HUES6 (cell line): ENCODE data around the gene AASDH.

ENCODE experiments used
- H3K27ac ChIP-seq: 2 replicates; pipeline ENCODE4 v1.7.0; 2013; ENCODE audit warnings: low read depth, mild to moderate bottlenecking, low read length, inconsistent platforms
- H3K27me3 ChIP-seq: 2 replicates; pipeline ENCODE4 v1.6.1; 2013; ENCODE audit warnings: low read length; ENCODE audit not compliant: control insufficient read depth, insufficient read depth
- H3K36me3 ChIP-seq: 2 replicates; pipeline ENCODE4 v1.6.1; 2013; ENCODE audit warnings: low read length; ENCODE audit not compliant: control insufficient read depth, insufficient read depth
- H3K4me1 ChIP-seq: 2 replicates; pipeline ENCODE4 v1.6.1; 2013; ENCODE audit warnings: low read length; ENCODE audit not compliant: control insufficient read depth, insufficient read depth
- H3K4me3 ChIP-seq: 2 replicates; pipeline ENCODE4 v1.5.1; 2013; ENCODE audit warnings: low read depth, low read length
- H3K9ac ChIP-seq: one replicate; pipeline ENCODE4 v1.6.1; 2013; ENCODE audit warnings: mild to moderate bottlenecking, low read length
- H3K9me3 ChIP-seq: 2 replicates; pipeline ENCODE4 v1.6.1; 2013; ENCODE audit warnings: low read depth, low read length; ENCODE audit not compliant: control insufficient read depth, insufficient read depth

Gene AASDH

GRCh38 chr4:56307423-56307822 is 79.9 kb downstream of the AASDH start:
- Histone ChIP-seq H3K27me3 (no peaks in the 10 kb centered on the region), H3K9me3 (no peaks in the 10 kb centered on the region), H3K4me3 (no peak overlapping the region), H3K36me3 (peaks cover 2% of the 10 kb centered on the region; the same call in 1 of the 2 replicates), H3K9ac (no peak overlapping the region), H3K27ac (no peak overlapping the region), H3K4me1 (no peaks in the 10 kb centered on the region; the same call in 1 of the 2 replicates)

GRCh38 chr4:56305390-56305789 is 81.9 kb downstream of the AASDH start:
- no peak overlapping the region for H3K4me3 ChIP-seq
- no peak overlapping the region for H3K9ac ChIP-seq
- H3K27me3 ChIP-seq = no peaks in the 10 kb centered on the region
- H3K27ac ChIP-seq = no peak overlapping the region
- H3K9me3 ChIP-seq = no peaks in the 10 kb centered on the region
- peaks cover 2% of the 10 kb centered on the region; the same call in 1 of the 2 replicates for H3K36me3 ChIP-seq
- H3K4me1 ChIP-seq = no peaks in the 10 kb centered on the region; the same call in 1 of the 2 replicates

DNA sequence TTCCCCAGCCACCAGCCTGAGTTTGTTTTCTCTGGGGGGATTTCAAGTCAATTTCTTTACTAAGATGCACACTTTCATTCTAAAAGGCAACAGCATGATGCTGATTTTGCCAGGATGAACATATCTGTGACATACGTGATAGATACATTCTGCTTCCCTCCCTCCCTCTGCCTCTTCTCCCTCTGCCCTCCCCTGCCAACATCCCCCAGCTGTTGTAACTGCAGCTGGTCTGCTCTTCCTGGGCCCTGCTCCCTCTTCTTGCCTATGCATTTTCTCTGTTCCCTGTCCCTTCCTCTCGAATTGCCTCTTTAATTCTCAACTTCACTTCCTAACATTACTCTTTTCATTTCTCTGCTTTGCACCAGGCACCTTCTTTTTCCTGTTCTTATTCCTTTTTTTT is 83.4 kb downstream of the AASDH start:
- no peaks in the 10 kb centered on the region; the same call in 1 of the 2 replicates for H3K4me1 ChIP-seq

DNA sequence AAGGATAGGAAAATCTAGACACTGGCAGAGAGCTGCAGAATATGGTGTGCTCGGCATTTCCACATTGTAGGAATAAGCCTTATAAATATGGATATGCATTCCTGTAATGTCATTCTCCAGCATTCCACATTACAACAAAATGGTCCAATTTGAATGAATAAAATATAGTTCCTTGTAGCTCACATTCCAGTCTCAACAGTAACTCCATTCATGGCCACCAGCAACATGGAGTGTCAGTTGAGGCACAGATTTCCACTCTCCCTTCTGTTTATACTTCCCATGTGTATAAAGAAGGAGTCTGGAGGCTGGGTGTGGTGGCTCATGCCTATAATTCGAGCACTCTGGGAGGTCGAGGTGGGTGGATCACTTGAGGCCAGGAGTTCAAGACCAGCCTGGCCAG is 84.5 kb downstream of the AASDH start:
- no peaks in the 10 kb centered on the region for H3K9me3 ChIP-seq
- no peak overlapping the region for H3K9ac ChIP-seq
- peaks cover 2% of the 10 kb centered on the region; the same call in 1 of the 2 replicates for H3K36me3 ChIP-seq
- H3K27ac ChIP-seq = no peak overlapping the region
- H3K4me1 ChIP-seq = no peaks in the 10 kb centered on the region; the same call in 1 of the 2 replicates
- no peak overlapping the region for H3K4me3 ChIP-seq
- no peaks in the 10 kb centered on the region for H3K27me3 ChIP-seq

More for the DNA sequence above, 83.4 kb downstream of the AASDH start:
- H3K4me3 ChIP-seq = no peak overlapping the region
- peaks cover 2% of the 10 kb centered on the region; the same call in 1 of the 2 replicates for H3K36me3 ChIP-seq
- H3K27me3 ChIP-seq = no peaks in the 10 kb centered on the region
- no peak overlapping the region for H3K27ac ChIP-seq
- H3K9me3 ChIP-seq = no peaks in the 10 kb centered on the region
- H3K9ac ChIP-seq = no peak overlapping the region

GRCh38 chr4:56301997-56302496 is 85.2 kb downstream of the AASDH start:
- Histone ChIP-seq H3K4me1 (no peaks in the 10 kb centered on the region), H3K9ac (no peak overlapping the region)

GRCh38 chr4:56301181-56301996 is 85.9 kb downstream of the AASDH start:
- Histone ChIP-seq H3K36me3 (no peaks in the 10 kb centered on the region), H3K9me3 (no peaks in the 10 kb centered on the region), H3K4me1 (0 out of 2 replicates have a peak, but pooled peaks cover 3% of the 10 kb centered on the region), H3K9ac (no peak overlapping the region), H3K4me3 (no peak overlapping the region), H3K27me3 (no peaks in the 10 kb centered on the region), H3K27ac (no peak overlapping the region)

More at GRCh38 chr4:56301997-56302496, 85.2 kb downstream of the AASDH start:
- H3K36me3 ChIP-seq = no peaks in the 10 kb centered on the region
- H3K9me3 ChIP-seq = no peaks in the 10 kb centered on the region
- no peaks in the 10 kb centered on the region for H3K27me3 ChIP-seq
- H3K4me3 ChIP-seq = no peak overlapping the region
- H3K27ac ChIP-seq = no peak overlapping the region

DNA sequence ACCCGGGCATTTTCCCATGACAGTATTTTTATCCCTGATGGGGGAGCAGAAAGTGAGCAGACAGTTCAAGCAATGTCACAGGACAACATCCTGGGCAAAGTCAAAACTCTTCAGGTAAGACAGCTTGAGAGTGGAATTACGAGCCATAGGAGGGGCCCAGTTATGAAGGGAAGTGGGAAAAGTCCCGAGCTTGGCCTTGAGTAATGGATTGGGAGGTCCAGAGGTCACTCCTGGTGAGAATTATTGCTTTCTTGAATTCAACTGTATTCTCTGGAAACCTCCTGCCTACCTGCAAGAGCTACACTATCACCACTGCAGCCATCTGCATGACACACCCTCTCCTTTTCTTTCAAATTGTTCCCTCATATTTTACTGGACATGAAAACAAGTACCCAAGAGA is 89.1 kb downstream of the AASDH start:
- H3K9me3 ChIP-seq = no peaks in the 10 kb centered on the region

DNA sequence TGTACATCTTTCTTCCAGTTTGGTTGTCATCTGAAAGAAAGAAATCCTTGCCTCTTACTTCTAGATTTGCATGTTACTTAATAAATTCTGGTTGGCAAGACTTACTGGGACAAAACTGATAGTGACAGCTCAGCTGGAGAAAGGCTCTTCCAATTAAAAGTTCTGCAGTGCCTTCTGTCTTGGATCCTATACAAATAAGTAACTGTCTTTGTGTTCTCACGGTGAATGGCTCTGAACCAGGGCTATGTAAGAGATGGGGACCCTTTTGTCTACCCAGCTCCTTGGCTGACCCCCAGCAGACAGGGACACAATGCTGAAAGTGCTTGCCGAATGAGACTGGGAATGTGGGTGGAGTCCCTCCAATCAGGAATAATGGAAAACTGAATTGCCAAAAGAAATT is 89.5 kb downstream of the AASDH start:
- Histone ChIP-seq H3K4me3 (no peak overlapping the region), H3K27me3 (no peaks in the 10 kb centered on the region), H3K36me3 (no peaks in the 10 kb centered on the region), H3K27ac (no peak overlapping the region), H3K4me1 (0 out of 2 replicates have a peak, but pooled peaks cover 3% of the 10 kb centered on the region), H3K9ac (no peak overlapping the region), H3K9me3 (no peaks in the 10 kb centered on the region)

More for the DNA sequence above, 89.1 kb downstream of the AASDH start:
- no peak overlapping the region for H3K27ac ChIP-seq
- no peaks in the 10 kb centered on the region for H3K27me3 ChIP-seq
- H3K4me3 ChIP-seq = no peak overlapping the region
- H3K9ac ChIP-seq = no peak overlapping the region
- no peaks in the 10 kb centered on the region for H3K36me3 ChIP-seq
- 0 out of 2 replicates have a peak, but pooled peaks cover 3% of the 10 kb centered on the region for H3K4me1 ChIP-seq

- H3K27ac ChIP-seq = no peak overlapping the region
- H3K36me3 ChIP-seq = no peaks in the 10 kb centered on the region
- no peak overlapping the region for H3K9ac ChIP-seq
- no peaks in the 10 kb centered on the region for H3K27me3 ChIP-seq
- H3K4me3 ChIP-seq = no peak overlapping the region
- 0 out of 2 replicates have a peak, but pooled peaks cover 3% of the 10 kb centered on the region for H3K4me1 ChIP-seq
- H3K9me3 ChIP-seq = no peaks in the 10 kb centered on the region
These were observed 90.8 kb downstream of the AASDH start for GRCh38 chr4:56296526-56296925.

- Histone ChIP-seq H3K4me1 (0 out of 2 replicates have a peak, but pooled peaks cover 3% of the 10 kb centered on the region), H3K27ac (no peak overlapping the region), H3K36me3 (no peaks in the 10 kb centered on the region), H3K9me3 (no peaks in the 10 kb centered on the region), H3K27me3 (no peaks in the 10 kb centered on the region), H3K9ac (no peak overlapping the region), H3K4me3 (no peak overlapping the region)
These were observed 94.2 kb downstream of the AASDH start for GRCh38 chr4:56293121-56293520.

- H3K36me3 ChIP-seq = no peaks in the 10 kb centered on the region
- no peak overlapping the region for H3K4me3 ChIP-seq
- H3K9me3 ChIP-seq = no peaks in the 10 kb centered on the region
These were observed 97.4 kb downstream of the AASDH start for GRCh38 chr4:56289934-56290333.

More at GRCh38 chr4:56289934-56290333, 97.4 kb downstream of the AASDH start:
- no peaks in the 10 kb centered on the region for H3K4me1 ChIP-seq
- H3K27me3 ChIP-seq = no peaks in the 10 kb centered on the region
- no peak overlapping the region for H3K9ac ChIP-seq
- H3K27ac ChIP-seq = no peak overlapping the region
